HG03565 (cell line): ENCODE measurements around the gene IFT172.
"Not testable (repeated sequence)": the region's sequence is repeated elsewhere in the genome, so short reads cannot be mapped to it uniquely, and the experiment has no call there.

Source experiments
- ATAC-seq: cut with Tn5 transposase; IDR thresholded peaks from one replicate; pipeline ENCODE4 v1.9.1; 2021; ENCODE audit warnings: mild to moderate bottlenecking, moderate library complexity; ENCODE audit not compliant: unreplicated experiment

The IFT172 gene

GRCh38 chr2:27427863-27428212 lies 61.7 kb downstream of the IFT172 start:
- ATAC-seq, result no peak

GRCh38 chr2:27425039-27425438 lies 64.5 kb downstream of the IFT172 start:
- ATAC-seq, result not testable (repeated sequence)

- no peak for ATAC-seq
Measured at GRCh38 chr2:27422958-27423357, 66.6 kb downstream of the IFT172 start.

- ATAC-seq, result no peak
Measured at GRCh38 chr2:27421660-27422250, 67.8 kb downstream of the IFT172 start.

- no peak for ATAC-seq
Measured at GRCh38 chr2:27420996-27421395, 68.5 kb downstream of the IFT172 start.

- ATAC-seq, result no peak
Measured at GRCh38 chr2:27416151-27416550, 73.4 kb downstream of the IFT172 start.

- ATAC-seq, result no peak
Measured at GRCh38 chr2:27412419-27413152, 77.0 kb downstream of the IFT172 start.

GRCh38 chr2:27409321-27410073 lies 80.0 kb downstream of the IFT172 start, which contains the start of gene PPM1G:
Gene PPM1G (minus strand): TSS chr2:27409591. CDS start chr2:27409422, 169 bp downstream.
- ATAC-seq, result peak; percentile 87

GRCh38 chr2:27408601-27409320 lies 80.8 kb downstream of the IFT172 start:
- ATAC-seq, result peak; percentile 12

- no peak for ATAC-seq
Measured at GRCh38 chr2:27407798-27408491, 81.6 kb downstream of the IFT172 start.

GRCh38 chr2:27400348-27401135 lies 89.0 kb downstream of the IFT172 start:
- ATAC-seq, result no peak

- no peak for ATAC-seq
Measured at GRCh38 chr2:27398962-27399361, 90.6 kb downstream of the IFT172 start.
